ENCODE results near the gene PDE4D. TPM values are rescaled to one million over a fixed set of nuclear protein-coding genes. Genes with fewer than 3 reads are reported as not detected.

The PDE4D gene
- total RNA-seq, 1 donor from 2014 or later, result 2.3 TPM

GRCh38 chr5:59088546-59088945 lies 805.0 kb downstream of the PDE4D start:
- Histone ChIP-seq H3K4me2 (no peak overlapping the region), H3F3A (ENCODE audit: low read depth) (no peaks in the 10 kb centered on the region), H3K36me3 (no peaks in the 10 kb centered on the region), H3K9me3 (ENCODE audit: low read depth) (no peaks in the 10 kb centered on the region), H3K4me3 (no peak overlapping the region), H3K4me1 (no peaks in the 10 kb centered on the region), H3K9ac (no peak overlapping the region), H3K27ac (no peak overlapping the region), H3K79me2 (ENCODE audit: low read depth) (no peaks in the 10 kb centered on the region), H4K20me1 (ENCODE audit: low read depth) (no peaks in the 10 kb centered on the region), H3K27me3 (no peaks in the 10 kb centered on the region), H2AFZ (replicated peaks) (no peak overlapping the region)
- no peak overlapping the region for H3K4me3 Mint-ChIP-seq
- no peaks in the 10 kb centered on the region for H3K36me3 Mint-ChIP-seq
- TF ChIP-seq EZH2phosphoT487 (IDR thresholded peaks at IDR 0.05), result no peak
- TF ChIP-seq, protein P1, sequence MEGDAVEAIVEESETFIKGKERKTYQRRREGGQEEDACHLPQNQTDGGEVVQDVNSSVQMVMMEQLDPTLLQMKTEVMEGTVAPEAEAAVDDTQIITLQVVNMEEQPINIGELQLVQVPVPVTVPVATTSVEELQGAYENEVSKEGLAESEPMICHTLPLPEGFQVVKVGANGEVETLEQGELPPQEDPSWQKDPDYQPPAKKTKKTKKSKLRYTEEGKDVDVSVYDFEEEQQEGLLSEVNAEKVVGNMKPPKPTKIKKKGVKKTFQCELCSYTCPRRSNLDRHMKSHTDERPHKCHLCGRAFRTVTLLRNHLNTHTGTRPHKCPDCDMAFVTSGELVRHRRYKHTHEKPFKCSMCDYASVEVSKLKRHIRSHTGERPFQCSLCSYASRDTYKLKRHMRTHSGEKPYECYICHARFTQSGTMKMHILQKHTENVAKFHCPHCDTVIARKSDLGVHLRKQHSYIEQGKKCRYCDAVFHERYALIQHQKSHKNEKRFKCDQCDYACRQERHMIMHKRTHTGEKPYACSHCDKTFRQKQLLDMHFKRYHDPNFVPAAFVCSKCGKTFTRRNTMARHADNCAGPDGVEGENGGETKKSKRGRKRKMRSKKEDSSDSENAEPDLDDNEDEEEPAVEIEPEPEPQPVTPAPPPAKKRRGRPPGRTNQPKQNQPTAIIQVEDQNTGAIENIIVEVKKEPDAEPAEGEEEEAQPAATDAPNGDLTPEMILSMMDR (IDR thresholded peaks at IDR 0.05), result no peak
- H3K27ac Mint-ChIP-seq, result no peak overlapping the region
- H3K9me3 Mint-ChIP-seq, result no peaks in the 10 kb centered on the region
- no peak for DNase-seq (ENCODE audit: low spot score)
- H3K27me3 Mint-ChIP-seq (ENCODE audit: insufficient read depth, low read depth), result peaks cover 3% of the 10 kb centered on the region
- no peaks in the 10 kb centered on the region for H3K4me1 Mint-ChIP-seq

GRCh38 chr5:59086024-59086423 lies 807.5 kb downstream of the PDE4D start:
- Histone ChIP-seq H4K20me1 (ENCODE audit: low read depth) (no peaks in the 10 kb centered on the region), H3K9me3 (ENCODE audit: low read depth) (no peaks in the 10 kb centered on the region), H2AFZ (replicated peaks) (no peak overlapping the region), H3K27ac (no peak overlapping the region), H3K9ac (no peak overlapping the region), H3F3A (ENCODE audit: low read depth) (no peaks in the 10 kb centered on the region), H3K4me2 (no peak overlapping the region), H3K4me3 (no peak overlapping the region), H3K79me2 (ENCODE audit: low read depth) (no peaks in the 10 kb centered on the region), H3K27me3 (no peaks in the 10 kb centered on the region), H3K36me3 (no peaks in the 10 kb centered on the region), H3K4me1 (no peaks in the 10 kb centered on the region)
- Mint-ChIP-seq H3K36me3 (no peaks in the 10 kb centered on the region), H3K27ac (no peak overlapping the region), H3K4me3 (no peak overlapping the region), H3K4me1 (no peaks in the 10 kb centered on the region), H3K27me3 (ENCODE audit: insufficient read depth, low read depth) (peaks cover 3% of the 10 kb centered on the region), H3K9me3 (no peaks in the 10 kb centered on the region)
- DNase-seq (ENCODE audit: low spot score), result no peak
- TF ChIP-seq, protein P1 (IDR thresholded peaks at IDR 0.05), result no peak
- TF ChIP-seq EZH2phosphoT487 (IDR thresholded peaks at IDR 0.05) (no peak), EZH2 (IDR thresholded peaks at IDR 0.05) (no peak)

- H3K4me1 Mint-ChIP-seq, result no peaks in the 10 kb centered on the region
Observed at GRCh38 chr5:59081693-59082092, 811.8 kb downstream of the PDE4D start.

More at GRCh38 chr5:59081693-59082092, 811.8 kb downstream of the PDE4D start:
- H3K36me3 Mint-ChIP-seq, result no peaks in the 10 kb centered on the region
- H3K4me3 Mint-ChIP-seq, result no peak overlapping the region
- TF ChIP-seq EZH2 (IDR thresholded peaks at IDR 0.05) (no peak), EZH2phosphoT487 (IDR thresholded peaks at IDR 0.05) (no peak)
- TF ChIP-seq, protein P1 (IDR thresholded peaks at IDR 0.05), result no peak
- Histone ChIP-seq H3K27me3 (no peaks in the 10 kb centered on the region), H3K9ac (no peak overlapping the region), H2AFZ (replicated peaks) (no peak overlapping the region), H3K4me2 (no peak overlapping the region), H3K4me3 (no peak overlapping the region), H3K36me3 (no peaks in the 10 kb centered on the region), H3K27ac (no peak overlapping the region), H3F3A (ENCODE audit: low read depth) (no peaks in the 10 kb centered on the region), H3K79me2 (ENCODE audit: low read depth) (no peaks in the 10 kb centered on the region), H3K9me3 (ENCODE audit: low read depth) (no peaks in the 10 kb centered on the region), H4K20me1 (ENCODE audit: low read depth) (no peaks in the 10 kb centered on the region), H3K4me1 (no peaks in the 10 kb centered on the region)
- no peaks in the 10 kb centered on the region for H3K9me3 Mint-ChIP-seq
- H3K27me3 Mint-ChIP-seq (ENCODE audit: insufficient read depth, low read depth), result no peaks in the 10 kb centered on the region
- H3K27ac Mint-ChIP-seq, result no peak overlapping the region
- DNase-seq (ENCODE audit: low spot score), result no peak

Data from neural progenitor cell (in vitro differentiated cells).